Fibroblast of lung (primary cell): Measurements from ENCODE around the gene CWH43. TPM values are rescaled to one million over a fixed set of nuclear protein-coding genes. Genes with fewer than 3 reads are reported as not detected.
A peak's percentile ranks its signal among the peaks of the same experiment; 100 is the strongest.

Experiments
- DNase-seq, 2 donors: peaks; one replicate each; pipeline versions ENCODE4 v3.0.0 to v3.0.0-alpha.2; 2010; ENCODE audit warnings: low read depth in 2 of 2
- H2AFZ ChIP-seq: 2 replicates; pipeline ENCODE4 v1.5.1; 2012; ENCODE audit warnings: low read length, control low read depth, inconsistent platforms
- H3K27ac ChIP-seq: 2 replicates; pipeline ENCODE4 v1.5.1; 2011; ENCODE audit warnings: low read length, control low read depth; ENCODE audit not compliant: insufficient read depth
- H3K27me3 ChIP-seq: 2 replicates; pipeline ENCODE4 v1.5.1; 2011; ENCODE audit warnings: mild to moderate bottlenecking, low read length; ENCODE audit not compliant: control insufficient read depth, insufficient read depth
- H3K36me3 ChIP-seq: 2 replicates; pipeline ENCODE4 v1.5.1; 2011; ENCODE audit warnings: low read length; ENCODE audit not compliant: control insufficient read depth, insufficient read depth
- H3K4me1 ChIP-seq: 2 replicates; pipeline ENCODE4 v1.5.1; 2011; ENCODE audit warnings: low read length; ENCODE audit not compliant: control insufficient read depth, insufficient read depth; ENCODE audit errors: extremely low read depth
- H3K4me2 ChIP-seq: 2 replicates; pipeline ENCODE4 v1.5.1; 2011; ENCODE audit warnings: low read length, control low read depth; ENCODE audit not compliant: insufficient read depth; ENCODE audit errors: extremely low read depth
- H3K4me3 ChIP-seq, 4 experiments: fragments of 200-600 bp in 1 of 4; sonication (generic) in 1 of 4; replicated peaks in 1 of 4; 2 replicates each; pipeline ENCODE4 v1.5.1; 2011 to 2016; ENCODE audit warnings: low read length in 4 of 4, low read depth in 3 of 4, mild to moderate bottlenecking in 3 of 4, control low read depth in 2 of 4, inconsistent platforms in 1 of 4, mixed read lengths in 1 of 4; ENCODE audit not compliant: insufficient read depth in 1 of 4; ENCODE audit errors: control extremely low read depth in 1 of 4
- H3K79me2 ChIP-seq: 2 replicates; pipeline ENCODE4 v1.5.1; 2012; ENCODE audit warnings: mild to moderate bottlenecking, low read length, inconsistent platforms; ENCODE audit not compliant: control insufficient read depth, insufficient read depth
- H3K9ac ChIP-seq: 2 replicates; pipeline ENCODE4 v1.5.1; 2011; ENCODE audit warnings: mild to moderate bottlenecking, low read length, control low read depth; ENCODE audit not compliant: insufficient read depth
- H3K9me3 ChIP-seq: 2 replicates; pipeline ENCODE4 v1.5.1; 2012; ENCODE audit warnings: low read depth, low read length; ENCODE audit not compliant: control insufficient read depth, insufficient read depth
- H4K20me1 ChIP-seq: 2 replicates; pipeline ENCODE4 v1.5.1; 2011; ENCODE audit warnings: low read length; ENCODE audit not compliant: control insufficient read depth, insufficient read depth; ENCODE audit errors: extremely low read depth
- EZH2 ChIP-seq: IDR thresholded peaks from 2 replicates; pipeline ENCODE4 v1.5.1; 2012; ENCODE audit warnings: low read length, control low read depth, mild to moderate bottlenecking; ENCODE audit errors: missing control alignments
- polyA minus RNA-seq: library from RNA; depleted of rRNA, polyadenylated mRNA; stranded (reverse); fragments of >200 nt; gene quantifications from 2 replicates; pipeline ENCODE4 v1.2.3, GENCODE V29; 2011; ENCODE audit warnings: low replicate concordance
- polyA plus RNA-seq, 2 donors: library from polyadenylated mRNA; depleted of rRNA in 1 of 2; stranded (reverse) in 1 of 2; unstranded in 1 of 2; fragments of >200 nt; gene quantifications; 2 replicates each; pipeline ENCODE4 v1.2.1, GENCODE V29; 2011 to 2012; ENCODE audit warnings: missing spikeins in 1 of 2
- total RNA-seq: library from RNA; depleted of rRNA; stranded (reverse); fragments of >200 nt; gene quantifications from 2 replicates; pipeline ENCODE4 v1.2.1, GENCODE V29; 2014
- TF ChIP-seq, protein P1 (sequence below), 2 donors: IDR thresholded peaks in 1 of 2; conservative IDR thresholded peaks in 1 of 2; 1 replicate in 1 of 2; 2 replicates in 1 of 2; pipeline ENCODE4 v1.5.1; 2011 to 2012; ENCODE audit warnings: low read length in 2 of 2, control low read depth in 1 of 2, inconsistent platforms in 1 of 2, low read depth in 1 of 2, mild to moderate bottlenecking in 1 of 2

Gene CWH43
- not detected in 2 replicates for total RNA-seq
- polyA plus RNA-seq, result not detected in 2 replicates
- not detected in 2 replicates for polyA plus RNA-seq (2012)
- not detected in 2 replicates for polyA minus RNA-seq

DNA sequence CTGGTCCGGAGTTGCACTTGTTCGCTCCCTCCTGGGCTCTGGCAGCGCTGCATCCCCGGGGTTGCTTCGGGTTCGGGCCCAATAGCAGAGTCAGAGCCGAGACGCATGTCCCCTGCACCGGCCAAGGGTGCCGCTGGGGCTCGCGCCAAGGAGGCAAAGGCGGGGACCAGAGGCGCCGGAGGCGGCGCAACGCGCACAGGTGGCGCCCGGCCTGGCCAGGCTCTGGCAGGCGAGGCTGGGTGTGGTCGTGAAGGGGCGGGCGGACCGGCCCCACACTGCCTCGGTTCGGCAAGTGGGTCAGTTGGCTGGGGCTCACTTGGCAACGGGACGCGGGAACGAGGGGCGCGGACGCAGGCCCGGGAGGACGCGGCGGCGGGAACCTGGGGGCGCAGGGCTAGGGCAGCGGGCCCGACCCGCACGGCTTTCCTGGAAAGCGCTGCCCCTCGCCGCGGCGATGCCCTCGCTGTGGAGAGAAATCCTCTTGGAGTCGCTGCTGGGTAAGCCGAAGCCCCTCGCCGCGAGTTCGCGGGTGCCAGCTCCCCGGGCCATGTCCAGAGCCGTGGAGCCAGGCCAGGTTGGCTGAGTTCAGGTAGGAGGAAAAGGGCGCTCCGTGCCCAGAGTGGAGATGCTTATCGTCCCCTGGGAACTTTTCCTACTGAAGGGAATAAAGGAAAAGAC, at the start of gene CWH43:
Gene CWH43 (plus strand): TSS at position 300 of the 678 bp plus-strand sequence. CDS start 155 bp downstream, at position 455.
- Histone ChIP-seq H3K27ac (no peak within 1 kb of the TSS), H3K4me1 (no peaks in the 10 kb centered on the region), H4K20me1 (no peaks in the 10 kb centered on the region), H3K4me2 (peak within 1 kb of the TSS; percentile 44), H3K9me3 (no peaks in the 10 kb centered on the region), H3K27me3 (peaks cover 19% of the 10 kb centered on the region), H3K79me2 (no peaks in the 10 kb centered on the region), H2AFZ (no peak within 1 kb of the TSS), H3K36me3 (no peaks in the 10 kb centered on the region), H3K9ac (no peak within 1 kb of the TSS), H3K4me3 (peak within 1 kb of the TSS in 1 of 4 experiments; percentile 33)
- DNase-seq, result no peak
- peak; percentile 62 for TF ChIP-seq EZH2
- TF ChIP-seq, protein P1, sequence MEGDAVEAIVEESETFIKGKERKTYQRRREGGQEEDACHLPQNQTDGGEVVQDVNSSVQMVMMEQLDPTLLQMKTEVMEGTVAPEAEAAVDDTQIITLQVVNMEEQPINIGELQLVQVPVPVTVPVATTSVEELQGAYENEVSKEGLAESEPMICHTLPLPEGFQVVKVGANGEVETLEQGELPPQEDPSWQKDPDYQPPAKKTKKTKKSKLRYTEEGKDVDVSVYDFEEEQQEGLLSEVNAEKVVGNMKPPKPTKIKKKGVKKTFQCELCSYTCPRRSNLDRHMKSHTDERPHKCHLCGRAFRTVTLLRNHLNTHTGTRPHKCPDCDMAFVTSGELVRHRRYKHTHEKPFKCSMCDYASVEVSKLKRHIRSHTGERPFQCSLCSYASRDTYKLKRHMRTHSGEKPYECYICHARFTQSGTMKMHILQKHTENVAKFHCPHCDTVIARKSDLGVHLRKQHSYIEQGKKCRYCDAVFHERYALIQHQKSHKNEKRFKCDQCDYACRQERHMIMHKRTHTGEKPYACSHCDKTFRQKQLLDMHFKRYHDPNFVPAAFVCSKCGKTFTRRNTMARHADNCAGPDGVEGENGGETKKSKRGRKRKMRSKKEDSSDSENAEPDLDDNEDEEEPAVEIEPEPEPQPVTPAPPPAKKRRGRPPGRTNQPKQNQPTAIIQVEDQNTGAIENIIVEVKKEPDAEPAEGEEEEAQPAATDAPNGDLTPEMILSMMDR (conservative IDR thresholded peaks at IDR 0.05 in 1 of 2, IDR thresholded peaks at IDR 0.05 in 1 of 2; ENCODE audit: low read depth in 1 of 2, low read length in 2 of 2), result no peak

DNA sequence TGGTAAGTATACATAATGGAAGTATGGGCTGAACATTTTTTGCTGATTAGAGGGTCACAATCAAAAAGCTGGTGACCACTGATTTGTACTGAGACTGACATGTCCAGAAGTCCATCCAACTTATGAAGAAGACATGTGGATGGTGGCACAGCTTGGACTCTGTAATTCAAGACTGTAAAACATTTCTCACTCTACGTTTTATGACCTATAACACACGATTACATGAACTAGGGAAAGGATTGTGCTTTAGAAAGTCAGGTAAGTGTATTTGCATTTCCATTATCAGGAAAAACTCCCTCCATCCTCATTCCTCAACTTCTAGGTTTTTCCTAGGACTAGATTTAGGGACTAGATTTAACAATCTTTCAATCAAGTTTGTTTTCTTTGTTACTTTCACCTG, 49.0 kb upstream of the CWH43 start:
- Histone ChIP-seq H3K4me1 (no peaks in the 10 kb centered on the region), H3K27me3 (no peaks in the 10 kb centered on the region), H3K9ac (no peak overlapping the region), H3K9me3 (no peaks in the 10 kb centered on the region), H3K36me3 (no peaks in the 10 kb centered on the region), H2AFZ (no peak overlapping the region), H3K4me2 (no peak overlapping the region), H3K27ac (no peak overlapping the region), H4K20me1 (no peaks in the 10 kb centered on the region), H3K79me2 (no peaks in the 10 kb centered on the region), H3K4me3 (no peak overlapping the region)
- DNase-seq, result no peak
- TF ChIP-seq, protein P1 (conservative IDR thresholded peaks at IDR 0.05 in 1 of 2, IDR thresholded peaks at IDR 0.05 in 1 of 2; ENCODE audit: low read depth in 1 of 2, low read length in 2 of 2), result no peak
- no peak for TF ChIP-seq EZH2

DNA sequence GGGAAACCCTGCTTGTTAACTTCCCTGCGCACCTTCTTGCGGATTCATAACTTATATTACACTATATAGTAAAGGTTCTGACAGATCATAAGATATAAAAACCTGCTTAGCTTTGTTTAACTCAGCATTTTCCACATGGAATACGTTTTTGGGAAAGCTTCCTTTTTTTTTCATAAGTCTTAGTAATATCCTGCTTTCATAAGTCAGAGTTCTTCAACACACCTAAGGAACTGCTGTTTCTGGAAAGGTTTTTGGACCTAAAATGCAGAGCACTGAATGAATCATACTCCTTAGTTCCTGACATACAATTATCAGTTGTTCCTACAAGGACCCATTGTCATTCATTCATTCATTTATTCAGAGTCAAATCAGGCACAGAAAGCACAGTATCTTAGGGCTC, 47.2 kb upstream of the CWH43 start:
- Histone ChIP-seq H3K4me3 (no peak overlapping the region), H3K9me3 (no peaks in the 10 kb centered on the region), H3K4me2 (no peak overlapping the region), H3K4me1 (no peaks in the 10 kb centered on the region), H3K27me3 (peaks cover 2% of the 10 kb centered on the region), H3K27ac (no peak overlapping the region), H3K79me2 (no peaks in the 10 kb centered on the region), H4K20me1 (no peaks in the 10 kb centered on the region), H3K36me3 (no peaks in the 10 kb centered on the region), H3K9ac (no peak overlapping the region), H2AFZ (no peak overlapping the region)
- no peak for DNase-seq
- TF ChIP-seq, protein P1 (conservative IDR thresholded peaks at IDR 0.05 in 1 of 2, IDR thresholded peaks at IDR 0.05 in 1 of 2; ENCODE audit: low read depth in 1 of 2, low read length in 2 of 2), result no peak
- no peak for TF ChIP-seq EZH2
